DOHH2 (cell line): ENCODE results near the gene UTS2R.

Source experiments
- CTCF ChIP-seq: fragments of 200-600 bp; sonication (generic); IDR thresholded peaks from one replicate; pipeline ENCODE4 v1.5.1; 2014; ENCODE audit warnings: antibody characterized with exemption, mild to moderate bottlenecking, low read depth, low read length; ENCODE audit not compliant: poor library complexity, severe bottlenecking
- EZH2phosphoT487 ChIP-seq: fragments of 200-600 bp; sonication (generic); IDR thresholded peaks from 2 replicates; pipeline ENCODE4 v1.6.1; 2017; ENCODE audit warnings: borderline replicate concordance, mild to moderate bottlenecking, antibody characterized with exemption, low read length, moderate library complexity, mixed read lengths

- no peak for TF ChIP-seq CTCF
- TF ChIP-seq EZH2phosphoT487, result no peak
Measured at GRCh38 chr17:82346342-82347300, 24.9 kb upstream of the UTS2R start.
